Fibroblast of skin of right quadriceps (primary cell): Measurements from ENCODE around the gene LY6G6F.
A peak's percentile ranks its signal among the peaks of the same experiment; 100 is the strongest.
"Not testable (repeated sequence)": the region's sequence is repeated elsewhere in the genome, so short reads cannot be mapped to it uniquely, and the experiment has no call there.

Experiments used
- DNase-seq: peaks from one replicate; pipeline ENCODE4 v3.0.0-alpha.2; 2013

The LY6G6F gene

GRCh38 chr6:31702819-31703716, 3.6 kb upstream of the LY6G6F start, which contains the start of gene ABHD16A:
TSS of gene ABHD16A (minus strand) at chr6:31703324. CDS start at chr6:31703281, 43 bp downstream.
- peak; percentile 98 for DNase-seq

- no peak for DNase-seq
Measured at GRCh38 chr6:31705931-31706330, 735 bp upstream of the LY6G6F start.

- DNase-seq = no peak
Measured at GRCh38 chr6:31707701-31708100, 1.0 kb downstream of the LY6G6F start.

- DNase-seq = no peak
Measured at GRCh38 chr6:31708224-31708623, 1.6 kb downstream of the LY6G6F start.

DNA sequence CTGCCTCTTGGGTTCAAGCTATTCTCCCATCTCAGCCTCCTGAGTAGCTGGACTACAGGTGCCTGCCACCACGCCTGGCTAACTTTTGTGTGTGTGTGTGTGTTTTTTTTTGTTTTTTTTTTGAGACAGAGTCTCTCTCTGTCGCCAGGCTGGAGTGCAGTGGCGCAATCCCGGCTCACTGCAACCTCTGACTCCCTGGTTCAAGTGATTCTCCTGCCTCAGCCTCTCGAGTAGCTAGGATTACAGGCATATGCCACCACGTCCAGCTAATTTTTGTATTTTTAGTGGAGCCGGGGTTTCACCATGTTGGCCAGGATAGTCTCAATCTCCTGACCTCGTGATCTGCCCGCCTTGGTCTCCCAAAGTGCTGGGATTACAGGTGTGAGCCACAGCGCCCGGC, 2.5 kb downstream of the LY6G6F start:
- DNase-seq = not testable (repeated sequence)

DNA sequence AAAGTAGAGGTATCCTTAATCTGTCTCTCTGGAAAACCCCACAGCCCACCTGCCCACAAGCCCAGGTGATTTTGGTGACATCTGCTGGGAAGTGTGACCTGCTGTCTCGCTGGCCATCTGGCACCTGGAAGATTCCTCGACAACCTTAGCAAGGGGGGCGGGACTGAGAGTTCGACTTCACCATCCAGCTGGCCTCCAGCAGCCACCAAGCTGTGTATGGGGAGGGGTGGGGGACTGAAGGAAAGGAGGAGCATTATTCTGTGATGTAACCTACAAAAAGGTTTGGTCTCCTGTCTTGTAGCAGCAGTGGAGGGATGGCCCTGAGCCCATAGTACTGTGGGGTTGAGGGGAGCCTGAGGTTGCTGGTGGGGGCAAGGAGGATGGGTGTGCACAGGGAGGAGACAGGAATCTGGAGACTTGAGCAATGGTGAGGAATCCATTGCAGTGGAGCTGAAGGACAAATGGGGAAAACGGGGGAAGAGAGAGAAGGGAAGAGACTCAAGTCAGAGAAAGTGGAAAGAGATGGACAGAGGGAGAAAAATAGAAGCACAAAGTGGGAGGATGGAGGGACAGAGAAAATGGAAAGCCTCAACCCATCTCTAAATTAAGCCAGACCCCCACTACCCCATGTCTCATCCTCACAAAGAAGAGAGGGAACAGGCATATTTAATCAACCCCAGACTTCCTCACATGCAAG, 4.0 kb downstream of the LY6G6F start:
- DNase-seq = no peak

DNA sequence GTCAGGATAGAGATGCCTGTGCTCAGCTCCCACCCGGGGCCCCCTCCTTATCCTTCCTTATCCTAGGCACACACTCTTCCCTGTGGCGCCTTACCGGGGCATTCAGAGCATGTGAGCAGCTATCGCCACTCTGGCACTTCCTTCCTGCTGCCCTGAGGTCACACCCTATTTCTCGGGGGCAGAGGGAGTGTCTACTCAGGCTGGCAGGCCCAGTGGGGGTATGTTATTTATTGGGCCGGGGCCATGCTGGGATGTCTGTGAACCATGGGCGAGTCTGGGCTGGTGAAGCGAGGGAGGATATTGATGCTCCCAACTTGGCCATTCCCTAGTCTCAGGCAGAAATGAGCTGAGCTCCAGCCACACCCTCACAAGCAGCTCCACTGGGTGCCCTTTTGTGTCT, 4.6 kb downstream of the LY6G6F start:
- no peak for DNase-seq

DNA sequence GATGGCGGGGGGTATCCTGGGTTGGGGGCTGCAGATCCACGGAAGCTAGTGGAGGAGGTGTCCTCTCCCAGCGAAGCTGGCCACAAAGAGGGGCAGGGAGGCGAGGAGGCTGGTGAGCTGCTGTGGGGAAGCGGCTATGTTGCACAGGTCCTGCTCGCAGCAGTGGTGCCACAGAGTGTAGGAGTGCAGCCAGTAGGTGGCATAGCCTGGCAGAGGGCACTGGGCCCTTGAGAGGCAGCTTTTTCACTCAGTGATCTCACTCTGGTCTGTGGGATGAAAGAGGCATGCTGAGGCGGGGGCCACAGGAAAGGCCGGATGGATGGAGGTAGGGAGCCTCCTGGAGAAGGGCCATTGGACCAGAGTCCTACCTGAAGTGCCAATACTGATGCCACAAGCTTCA, 5.6 kb downstream of the LY6G6F start:
- DNase-seq = no peak

DNA sequence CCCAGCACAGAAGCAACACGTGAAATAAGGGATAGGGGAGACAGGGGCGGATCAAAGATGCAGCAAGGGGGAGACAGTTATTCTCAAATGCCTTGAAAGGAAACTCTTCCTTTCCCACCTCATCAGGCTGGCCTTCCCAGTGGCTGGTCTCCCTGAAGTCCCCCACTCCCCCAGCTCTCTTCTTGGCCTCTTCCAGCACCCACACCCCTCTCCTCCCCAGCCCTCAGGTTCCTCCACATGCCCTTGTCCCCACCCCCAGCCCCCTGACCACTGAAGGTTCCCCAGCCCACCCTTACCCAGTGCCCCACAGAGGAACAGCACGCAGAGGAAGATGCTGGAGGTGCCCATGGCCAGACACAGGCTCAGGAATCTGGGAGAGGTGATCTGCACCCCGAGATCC, 6.8 kb downstream of the LY6G6F start:
- DNase-seq = no peak

GRCh38 chr6:31713991-31714684, 7.5 kb downstream of the LY6G6F start:
- DNase-seq = no peak

DNA sequence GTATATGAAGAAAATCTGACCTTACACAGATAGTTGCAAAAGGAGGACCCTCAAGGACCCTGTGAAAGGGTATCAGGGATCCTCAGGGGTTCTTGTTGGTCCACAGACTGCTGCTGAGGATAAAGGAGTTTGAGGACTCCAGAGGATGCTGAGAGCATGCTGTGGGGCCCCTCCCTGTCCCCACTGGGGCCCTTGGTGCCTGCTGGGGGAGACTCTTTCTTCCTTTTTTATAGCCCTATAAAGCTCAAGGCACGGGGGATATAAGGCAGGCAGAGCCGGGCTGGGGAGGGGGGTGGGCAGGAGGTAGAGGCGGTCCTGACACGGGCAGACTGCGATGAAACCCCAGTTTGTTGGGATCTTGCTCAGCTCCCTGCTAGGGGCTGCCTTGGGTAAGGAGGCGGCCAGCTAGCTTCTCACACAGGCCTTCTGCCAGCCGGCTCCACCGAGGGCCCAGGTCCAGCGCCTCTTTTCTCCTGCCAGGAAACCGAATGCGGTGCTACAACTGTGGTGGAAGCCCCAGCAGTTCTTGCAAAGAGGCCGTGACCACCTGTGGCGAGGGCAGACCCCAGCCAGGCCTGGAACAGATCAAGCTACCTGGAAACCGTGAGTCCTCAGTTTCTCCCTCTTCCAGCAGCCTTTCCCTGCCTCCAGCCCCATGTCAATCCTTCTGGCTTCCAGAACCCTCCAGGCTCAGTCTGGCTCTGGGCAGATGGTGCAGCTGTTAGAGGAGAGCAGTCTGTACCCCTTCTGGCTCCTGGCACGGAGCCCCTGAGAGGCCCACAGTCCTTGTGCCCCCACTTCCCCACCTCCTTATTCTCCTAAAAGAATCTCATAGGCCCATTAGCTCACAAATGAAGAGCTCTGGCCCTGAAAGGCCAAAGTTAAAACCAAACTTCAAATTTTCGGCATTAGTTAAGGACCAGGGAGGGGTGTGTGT, 8.6 kb downstream of the LY6G6F start, which contains the start of gene LY6G6D:
LY6G6D (plus strand) TSS at position 327 of the 937 bp plus-strand sequence; CDS start at position 335, 8 bp downstream.
- no peak for DNase-seq

DNA sequence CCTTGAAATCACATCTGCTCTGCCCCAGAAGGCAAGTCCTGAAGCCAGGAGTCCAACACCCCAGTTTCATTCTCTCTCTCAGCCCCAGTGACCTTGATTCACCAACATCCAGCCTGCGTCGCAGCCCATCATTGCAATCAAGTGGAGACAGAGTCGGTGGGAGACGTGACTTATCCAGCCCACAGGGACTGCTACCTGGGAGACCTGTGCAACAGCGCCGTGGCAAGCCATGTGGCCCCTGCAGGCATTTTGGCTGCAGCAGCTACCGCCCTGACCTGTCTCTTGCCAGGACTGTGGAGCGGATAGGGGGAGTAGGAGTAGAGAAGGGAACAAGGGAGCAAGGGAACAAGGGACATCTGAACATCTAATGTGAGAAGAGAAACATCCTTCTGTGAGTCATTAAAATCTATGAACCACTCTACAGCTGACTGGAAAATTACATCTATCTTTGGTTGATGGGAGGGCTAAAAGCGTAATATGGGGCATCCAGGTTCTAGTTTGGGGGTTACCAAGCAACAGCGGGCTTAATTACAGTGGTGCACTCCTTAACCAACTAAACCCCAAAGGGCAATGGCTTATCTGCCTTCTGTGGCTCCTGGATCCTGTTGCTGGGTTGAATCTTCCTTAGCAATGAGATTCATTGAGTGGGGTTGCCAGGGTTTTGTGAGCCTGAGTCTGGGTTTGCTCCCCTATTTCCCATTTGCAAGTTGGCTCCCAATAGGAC, 11.0 kb downstream of the LY6G6F start:
- no peak for DNase-seq

- DNase-seq = no peak
Measured at GRCh38 chr6:31718265-31718664, 11.6 kb downstream of the LY6G6F start.

GRCh38 chr6:31719001-31719400, 12.3 kb downstream of the LY6G6F start:
- no peak for DNase-seq

DNA sequence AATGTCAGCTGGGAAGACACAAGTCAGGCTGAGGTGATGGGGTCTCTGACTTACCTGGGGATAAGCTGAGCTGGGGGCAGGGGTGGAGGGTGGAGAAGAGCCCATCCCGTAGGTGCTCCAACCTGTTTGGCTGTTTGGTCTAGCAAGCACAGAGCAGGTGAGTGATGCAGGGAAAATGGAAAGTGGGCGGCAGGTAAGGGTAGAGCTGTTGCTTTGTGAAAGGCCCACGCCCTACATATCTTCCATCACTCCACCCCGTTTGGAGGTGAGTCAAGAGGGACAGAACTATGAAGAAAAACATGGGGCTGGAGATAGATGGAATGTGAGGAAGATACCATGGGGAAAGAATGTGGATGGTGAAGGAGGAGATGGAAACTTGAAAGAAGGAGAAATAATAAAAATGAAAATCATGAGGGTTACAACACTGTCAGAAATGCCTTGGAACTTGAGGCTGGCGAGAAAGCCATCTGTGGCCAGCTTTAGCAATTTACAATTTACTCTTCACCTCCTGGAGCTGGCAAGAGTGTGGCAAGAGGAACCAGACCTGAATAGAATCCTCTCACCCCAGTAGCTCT, 13.6 kb downstream of the LY6G6F start:
- DNase-seq = no peak

GRCh38 chr6:31721351-31722020, 14.8 kb downstream of the LY6G6F start, which contains the start of gene LY6G6C:
TSS of gene LY6G6C (minus strand) at chr6:31721746. CDS start at chr6:31721679, 67 bp downstream.
- DNase-seq = no peak

GRCh38 chr6:31722173-31722572, 15.5 kb downstream of the LY6G6F start:
- DNase-seq = no peak

- DNase-seq = no peak
Measured at GRCh38 chr6:31723245-31723979, 16.7 kb downstream of the LY6G6F start, which contains the start of gene MPIG6B. TSS of gene MPIG6B (plus strand) at chr6:31723373. CDS start at chr6:31723384, 11 bp downstream.

- DNase-seq = no peak
Measured at GRCh38 chr6:31723980-31724691, 17.5 kb downstream of the LY6G6F start.
